ENCODE data around the gene DTWD1. TPM values are rescaled to one million over a fixed set of nuclear protein-coding genes. Genes with fewer than 3 reads are reported as not detected.

The DTWD1 gene
- total and polyA plus RNA-seq, 2 of the 4 experiments (the other 2 are of a cell fraction), result 19.9 to 20.1 TPM

GRCh38 chr15:49693498-49693897 is 72.7 kb downstream of the DTWD1 start:
- no peaks in the 10 kb centered on the region for H3K27me3 ChIP-seq (ENCODE audit: control insufficient read depth, insufficient read depth, low read length)
- peak overlapping the region; percentile 84 for H2BK5ac ChIP-seq (ENCODE audit: low read depth, low read length, poor library complexity, severe bottlenecking)
- no peak overlapping the region for H3K27ac ChIP-seq (ENCODE audit: insufficient read depth, low read length)
- H2BK120ac ChIP-seq (ENCODE audit: low read depth, low read length), result no peak overlapping the region
- no peak overlapping the region for H3K14ac ChIP-seq (replicated peaks; ENCODE audit: low read depth, low read length)
- peak; percentile 33 for DNase-seq
- H2AFZ ChIP-seq (replicated peaks; ENCODE audit: low read length, poor library complexity), result no peak overlapping the region
- H3K56ac ChIP-seq (ENCODE audit: extremely low read depth, insufficient read depth, low read length), result no peak overlapping the region
- ChIA-PET CTCF (no interaction called here), POLR2A (ENCODE audit: unreplicated experiment) (no interaction called here)
- intact Hi-C loops (cut with micrococcal nuclease), result no loop called here
- no peak for TF ChIP-seq RFX5 (IDR thresholded peaks at IDR 0.05; ENCODE audit: low read depth, low read length)
- TF ChIP-seq CEBPB (IDR thresholded peaks at IDR 0.05; ENCODE audit: low read depth, low read length), result no peak
- TF ChIP-seq NFE2L2 (IDR thresholded peaks at IDR 0.05; ENCODE audit: low read depth, low read length), result no peak
- no peak for TF ChIP-seq SMC3 (IDR thresholded peaks at IDR 0.05; ENCODE audit: low read depth, low read length)
- no peak for TF ChIP-seq POLR2A (IDR thresholded peaks at IDR 0.05; ENCODE audit: low read depth, low read length)
- no peak for TF ChIP-seq CHD1 (IDR thresholded peaks at IDR 0.05; ENCODE audit: low read depth, low read length)
- TF ChIP-seq MAZ (IDR thresholded peaks at IDR 0.05; ENCODE audit: borderline replicate concordance, low read depth, low read length), result no peak
- TF ChIP-seq FOS (IDR thresholded peaks at IDR 0.05; ENCODE audit: low read depth, low read length), result no peak
- no peak for TF ChIP-seq RAD21 (IDR thresholded peaks at IDR 0.05; ENCODE audit: low read length)
- no peak for TF ChIP-seq CTCF (conservative IDR thresholded peaks at IDR 0.05; ENCODE audit: low read depth, low read length)
- H2AK5ac ChIP-seq (ENCODE audit: low read depth, low read length), result no peak overlapping the region
- no peak overlapping the region for H3K9ac ChIP-seq (ENCODE audit: low read depth, low read length)
- H3K9me3 ChIP-seq (ENCODE audit: control insufficient read depth, insufficient read depth, low read length), result no peaks in the 10 kb centered on the region
- H4K20me1 ChIP-seq (ENCODE audit: insufficient read depth, low read length), result no peaks in the 10 kb centered on the region
- no peak overlapping the region for H3K4me3 ChIP-seq (ENCODE audit: insufficient read depth, low read depth, low read length)
- no peak overlapping the region for H2AK9ac ChIP-seq (replicated peaks; ENCODE audit: low read depth, low read length, poor library complexity)
- peak overlapping the region; percentile 36; the same call in 1 of the 3 replicates for H2BK15ac ChIP-seq (ENCODE audit: low read depth, low read length)
- H3K18ac ChIP-seq (ENCODE audit: low read depth, low read length), result no peak overlapping the region
- H3K23ac ChIP-seq (ENCODE audit: low read depth, low read length), result no peak overlapping the region
- no peak overlapping the region for H4K91ac ChIP-seq (ENCODE audit: insufficient read depth, low read depth, low read length)
- H3K4me1 ChIP-seq (ENCODE audit: control insufficient read depth, insufficient read depth, low read length), result peaks cover 5% of the 10 kb centered on the region
- peak overlapping the region; percentile 29 to 63; a peak in 2 of 4 replicates for H4K8ac ChIP-seq (ENCODE audit: low read depth in 2 of 2, low read length in 2 of 2)
- no peaks in the 10 kb centered on the region for H3K79me1 ChIP-seq (ENCODE audit: low read depth in 1 of 2, low read length in 2 of 2)
- BruUV-seq (replicated peaks), result no TSS peak
- dilution Hi-C loops (cut with HindIII; ENCODE audit: low sequenced_read_pairs, unreplicated experiment), result no loop called here
- no peak overlapping the region for H2BK20ac ChIP-seq (ENCODE audit: low read depth, low read length)
- ATAC-seq (ENCODE audit: low read depth), result peak; percentile 46
- H3K4me2 ChIP-seq (ENCODE audit: low read depth, low read length), result no peak overlapping the region
- no peaks in the 10 kb centered on the region for H3K9me1 ChIP-seq (ENCODE audit: insufficient read depth, low read length)
- no peak overlapping the region for H4K5ac ChIP-seq (ENCODE audit: low read depth, low read length)
- H3K4ac ChIP-seq (ENCODE audit: low read depth, low read length), result no peak overlapping the region; the same call in 1 of the 2 replicates
- no peaks in the 10 kb centered on the region for H3K36me3 ChIP-seq (ENCODE audit: control insufficient read depth, insufficient read depth, low read length)
- in situ Hi-C loops (cut with MboI; ENCODE audit: low sequenced_read_pairs), result no loop called here
